Astrocyte (in vitro differentiated cells and primary cell): ENCODE results near the gene HLA-DQA1. TPM values are rescaled to one million over a fixed set of nuclear protein-coding genes. Genes with fewer than 3 reads are reported as not detected.

Source experiments
- DNase-seq: peaks from one replicate; pipeline ENCODE4 v3.0.0-alpha.2; 2010; ENCODE audit warnings: low read depth
- FAIRE-seq: peaks from 2 replicates; lab custom pipeline; 2011; peaks lifted over from hg19 to GRCh38; lab: Jason Lieb, UNC
- H2AFZ ChIP-seq: 2 replicates; pipeline ENCODE4 v1.6.0; 2012; ENCODE audit warnings: low read depth, low read length, inconsistent platforms
- H3K27ac ChIP-seq: 2 replicates; pipeline ENCODE4 v1.5.1; 2011; ENCODE audit warnings: low read depth, low read length, inconsistent platforms
- H3K27me3 ChIP-seq: 2 replicates; pipeline ENCODE4 v1.6.0; 2011; ENCODE audit warnings: low read length, inconsistent platforms; ENCODE audit not compliant: insufficient read depth
- H3K36me3 ChIP-seq: 2 replicates; pipeline ENCODE4 v1.5.1; 2011; ENCODE audit warnings: low read length, inconsistent platforms; ENCODE audit not compliant: insufficient read depth
- H3K4me1 ChIP-seq: 2 replicates; pipeline ENCODE4 v1.5.1; 2011; ENCODE audit warnings: low read length, inconsistent platforms; ENCODE audit not compliant: insufficient read depth
- H3K4me2 ChIP-seq: 2 replicates; pipeline ENCODE4 v1.6.0; 2012; ENCODE audit warnings: low read length, inconsistent platforms
- H3K4me3 ChIP-seq: 2 replicates; pipeline ENCODE4 v1.5.1; 2011; ENCODE audit warnings: low read depth, mild to moderate bottlenecking, low read length, inconsistent platforms; ENCODE audit not compliant: insufficient read depth
- H3K79me2 ChIP-seq: 2 replicates; pipeline ENCODE4 v1.6.0; 2012; ENCODE audit warnings: mild to moderate bottlenecking, low read length, inconsistent platforms; ENCODE audit not compliant: insufficient read depth
- H3K9ac ChIP-seq: 2 replicates; pipeline ENCODE4 v1.6.0; 2012; ENCODE audit warnings: mild to moderate bottlenecking, low read length, inconsistent platforms
- H3K9me3 ChIP-seq: 2 replicates; pipeline ENCODE4 v1.5.1; 2012; ENCODE audit warnings: low read depth, mild to moderate bottlenecking, low read length, inconsistent platforms; ENCODE audit not compliant: insufficient read depth
- H4K20me1 ChIP-seq: 2 replicates; pipeline ENCODE4 v1.6.0; 2012; ENCODE audit warnings: low read length, inconsistent platforms; ENCODE audit not compliant: insufficient read depth
- H3K27ac Mint-ChIP-seq: one replicate; pipeline ENCODE4 v1.8.0; 2021; ENCODE audit warnings: mild to moderate bottlenecking, mixed read lengths; ENCODE audit not compliant: unreplicated experiment
- H3K27me3 Mint-ChIP-seq: one replicate; pipeline ENCODE4 v1.8.0; 2021; ENCODE audit warnings: low read depth, mixed read lengths; ENCODE audit not compliant: unreplicated experiment
- H3K36me3 Mint-ChIP-seq: one replicate; pipeline ENCODE4 v1.8.0; 2021; ENCODE audit warnings: low read depth, mixed read lengths; ENCODE audit not compliant: unreplicated experiment
- H3K4me1 Mint-ChIP-seq: one replicate; pipeline ENCODE4 v1.8.0; 2021; ENCODE audit warnings: low read depth, mixed read lengths; ENCODE audit not compliant: unreplicated experiment
- H3K4me3 Mint-ChIP-seq: one replicate; pipeline ENCODE4 v1.8.0; 2021; ENCODE audit warnings: mild to moderate bottlenecking, moderate library complexity, mixed read lengths; ENCODE audit not compliant: unreplicated experiment
- H3K9me3 Mint-ChIP-seq: one replicate; pipeline ENCODE4 v1.8.0; 2021; ENCODE audit warnings: mild to moderate bottlenecking, mixed read lengths; ENCODE audit not compliant: unreplicated experiment
- CTCF ChIP-seq: IDR thresholded peaks from 2 replicates; pipeline ENCODE4 v1.5.1; 2011; ENCODE audit warnings: low read depth, mild to moderate bottlenecking, inconsistent platforms, low read length, moderate library complexity; ENCODE audit not compliant: insufficient read depth
- EZH2 ChIP-seq: IDR thresholded peaks from 2 replicates; pipeline ENCODE4 v1.6.1; 2012; ENCODE audit warnings: mild to moderate bottlenecking, low read length, inconsistent platforms; ENCODE audit not compliant: insufficient read depth
- total RNA-seq: library from RNA; stranded (reverse); gene quantifications from 2 replicates; pipeline ENCODE4 v1.2.1, GENCODE V29; 2021

The HLA-DQA1 gene
- total RNA-seq, 1 donor from 2014 or later, result not detected

- no peak overlapping the region for H3K27ac ChIP-seq
- H3K27me3 ChIP-seq, result no peaks in the 10 kb centered on the region
- DNase-seq (no peak), FAIRE-seq (no peak)
- no peak overlapping the region for H3K9ac ChIP-seq
- no peaks in the 10 kb centered on the region for H3K79me2 ChIP-seq
- no peak overlapping the region for H3K4me3 Mint-ChIP-seq
- H3K36me3 Mint-ChIP-seq, result no peaks in the 10 kb centered on the region
- H3K9me3 Mint-ChIP-seq, result peaks cover 4% of the 10 kb centered on the region
- H3K36me3 ChIP-seq, result no peaks in the 10 kb centered on the region
- H4K20me1 ChIP-seq, result no peaks in the 10 kb centered on the region
- H3K4me3 ChIP-seq, result no peak overlapping the region
- no peak overlapping the region for H3K27ac Mint-ChIP-seq
- no peak overlapping the region for H3K4me2 ChIP-seq
- H3K27me3 Mint-ChIP-seq, result peaks cover 5% of the 10 kb centered on the region
- H2AFZ ChIP-seq, result no peak overlapping the region
- no peaks in the 10 kb centered on the region for H3K4me1 Mint-ChIP-seq
- H3K9me3 ChIP-seq, result no peaks in the 10 kb centered on the region
- H3K4me1 ChIP-seq, result no peaks in the 10 kb centered on the region
- TF ChIP-seq CTCF (no peak), EZH2 (no peak)
Measured at GRCh38 chr6:32603888-32604287, 33.3 kb upstream of the HLA-DQA1 start.

GRCh38 chr6:32604434-32604877 lies 32.8 kb upstream of the HLA-DQA1 start:
- H3K4me2 ChIP-seq, result no peak overlapping the region
- DNase-seq, result no peak
- no peak overlapping the region for H2AFZ ChIP-seq
- Mint-ChIP-seq H3K36me3 (no peaks in the 10 kb centered on the region), H3K4me3 (no peak overlapping the region), H3K9me3 (peaks cover 2% of the 10 kb centered on the region), H3K27me3 (peaks cover 5% of the 10 kb centered on the region), H3K4me1 (peaks cover 2% of the 10 kb centered on the region), H3K27ac (no peak overlapping the region)
- no peaks in the 10 kb centered on the region for H3K27me3 ChIP-seq
- no peaks in the 10 kb centered on the region for H3K36me3 ChIP-seq
- H3K4me3 ChIP-seq, result no peak overlapping the region
- H4K20me1 ChIP-seq, result no peaks in the 10 kb centered on the region
- H3K27ac ChIP-seq, result no peak overlapping the region
- no peaks in the 10 kb centered on the region for H3K9me3 ChIP-seq
- TF ChIP-seq CTCF, result no peak
- no peak for TF ChIP-seq EZH2
- no peak overlapping the region for H3K9ac ChIP-seq
- no peak for FAIRE-seq
- no peaks in the 10 kb centered on the region for H3K4me1 ChIP-seq
- H3K79me2 ChIP-seq, result no peaks in the 10 kb centered on the region

GRCh38 chr6:32607263-32607987 lies 29.8 kb upstream of the HLA-DQA1 start:
- no peak for TF ChIP-seq CTCF
- TF ChIP-seq EZH2, result no peak
- no peak overlapping the region for H3K4me3 ChIP-seq
- H3K36me3 Mint-ChIP-seq, result no peaks in the 10 kb centered on the region
- no peaks in the 10 kb centered on the region for H3K4me1 ChIP-seq
- FAIRE-seq (no peak), DNase-seq (no peak)
- H3K79me2 ChIP-seq, result no peaks in the 10 kb centered on the region
- no peaks in the 10 kb centered on the region for H3K9me3 ChIP-seq
- H3K9me3 Mint-ChIP-seq, result peaks cover 2% of the 10 kb centered on the region
- peaks cover 5% of the 10 kb centered on the region for H3K27me3 Mint-ChIP-seq
- no peak overlapping the region for H3K9ac ChIP-seq
- no peak overlapping the region for H3K27ac Mint-ChIP-seq
- no peaks in the 10 kb centered on the region for H3K36me3 ChIP-seq
- H3K27me3 ChIP-seq, result no peaks in the 10 kb centered on the region
- H3K4me1 Mint-ChIP-seq, result peaks cover 2% of the 10 kb centered on the region
- no peak overlapping the region for H3K4me3 Mint-ChIP-seq
- H3K4me2 ChIP-seq, result no peak overlapping the region
- H3K27ac ChIP-seq, result no peak overlapping the region
- H4K20me1 ChIP-seq, result no peaks in the 10 kb centered on the region
- H2AFZ ChIP-seq, result no peak overlapping the region
